ENCODE data around the gene AMHR2. TPM values are rescaled to one million over a fixed set of nuclear protein-coding genes. Genes with fewer than 3 reads are reported as not detected.

Gene AMHR2
- total RNA-seq, 1 experiment from 2014 or later, result not detected

- peak within 1 kb of the TSS; percentile 74 for H3K18ac ChIP-seq (ENCODE audit: insufficient read length, low read depth, low read length)
- peak within 1 kb of the TSS; percentile 51 for H3K4me2 ChIP-seq (ENCODE audit: insufficient read depth, insufficient read length, low read length)
- peak within 1 kb of the TSS; percentile 57 for H4K5ac ChIP-seq (ENCODE audit: insufficient read length, low read depth, low read length)
- H3K56ac ChIP-seq (ENCODE audit: insufficient read length, low read depth, low read length), result no peak within 1 kb of the TSS
- peaks cover 18% of the 10 kb centered on the region; the same call in 1 of the 2 replicates for H3K79me2 ChIP-seq (ENCODE audit: insufficient read depth, low read length)
- peaks cover 0 to 3% of the 10 kb centered on the region in 2 experiments; a peak in 1 of 5 replicates for H3K9me3 Mint-ChIP-seq
- no peak within 1 kb of the TSS for H4K91ac ChIP-seq (ENCODE audit: insufficient read length, low read depth, low read length)
- H2AFZ ChIP-seq (ENCODE audit: low read length), result no peak within 1 kb of the TSS
- no peaks in the 10 kb centered on the region for H3K27me3 ChIP-seq (ENCODE audit: insufficient read depth, low read length)
- no peak within 1 kb of the TSS for H2BK20ac ChIP-seq (ENCODE audit: low read depth, low read length, poor library complexity, severe bottlenecking)
- H3T11ph ChIP-seq (ENCODE audit: low read length), result no peak within 1 kb of the TSS
- H3K79me1 ChIP-seq (ENCODE audit: insufficient read depth, low read depth, low read length, poor library complexity, severe bottlenecking), result peaks cover 12% of the 10 kb centered on the region
- H3K27me3 Mint-ChIP-seq (ENCODE audit: low read depth), result no peaks in the 10 kb centered on the region
- no peak within 1 kb of the TSS for H2AK5ac ChIP-seq (ENCODE audit: insufficient read length, low read length)
- H3K14ac ChIP-seq (ENCODE audit: insufficient read depth, low read length), result peak within 1 kb of the TSS; percentile 86
- H4K8ac ChIP-seq (replicated peaks; ENCODE audit: insufficient read length, low read depth, low read length), result no peak within 1 kb of the TSS
- DNase-seq, result peak; percentile 93
- H3K23ac ChIP-seq (ENCODE audit: insufficient read length, low read depth, low read length), result no peak within 1 kb of the TSS
- H4K20me1 ChIP-seq (ENCODE audit: control insufficient read depth, insufficient read depth, insufficient read length), result no peaks in the 10 kb centered on the region
- peak within 1 kb of the TSS; percentile 83 to 90 for H3K4me3 Mint-ChIP-seq
- no peak within 1 kb of the TSS for H2BK12ac ChIP-seq (ENCODE audit: insufficient read length, low read depth, low read length)
- peaks cover 3% of the 10 kb centered on the region for H3K4me1 ChIP-seq (ENCODE audit: insufficient read depth, low read length)
- peak within 1 kb of the TSS; percentile 29 for H2BK5ac ChIP-seq (ENCODE audit: insufficient read length, low read length)
- no peak for TF ChIP-seq CTCF (conservative IDR thresholded peaks at IDR 0.05)
- H3K23me2 ChIP-seq (ENCODE audit: insufficient read length, low read depth, low read length, poor library complexity, severe bottlenecking), result peaks cover 3% of the 10 kb centered on the region
- no CpG with 5 or more reads among the region's 71 CpGs for WGBS (ENCODE audit: extremely low coverage, insufficient read length, low lambda C conversion rate)
- no peak within 1 kb of the TSS for H3K4ac ChIP-seq (ENCODE audit: low read depth, low read length)
- peaks cover 21 to 33% of the 10 kb centered on the region in 2 experiments for H3K4me1 Mint-ChIP-seq
- no peaks in the 10 kb centered on the region for H3K9me3 ChIP-seq (ENCODE audit: control insufficient read depth, low read depth, low read length)
- H3K36me3 Mint-ChIP-seq (ENCODE audit: insufficient read depth in 1 of 3, low read depth in 3 of 3), result peaks cover 24 to 38% (median 38%) of the 10 kb centered on the region in 3 experiments
- peak within 1 kb of the TSS; percentile 99 for H3K27ac Mint-ChIP-seq
- no peak within 1 kb of the TSS for H2BK120ac ChIP-seq (ENCODE audit: low read depth, low read length, poor library complexity, severe bottlenecking)
- peak within 1 kb of the TSS; percentile 78 for H3K9ac ChIP-seq (ENCODE audit: extremely low read depth, insufficient read length, low read length)
- peak within 1 kb of the TSS; percentile 71 for H3K27ac ChIP-seq (ENCODE audit: insufficient read length, low read depth, low read length)
- H2BK15ac ChIP-seq (ENCODE audit: low read depth, low read length), result no peak within 1 kb of the TSS
These were observed 43.4 kb upstream of the AMHR2 start, which contains the start of gene SP1 for GRCh38 chr12:53380104-53380793. Gene SP1 (plus strand): TSS chr12:53380176. CDS start chr12:53380292, 116 bp downstream.
